GM21360 (cell line): ENCODE data around the gene CSRNP3.

Source experiments
- ATAC-seq: cut with Tn5 transposase; IDR thresholded peaks from one replicate; pipeline ENCODE4 v1.9.1; 2021; ENCODE audit warnings: mild to moderate bottlenecking, moderate library complexity; ENCODE audit not compliant: unreplicated experiment

CSRNP3 gene

DNA sequence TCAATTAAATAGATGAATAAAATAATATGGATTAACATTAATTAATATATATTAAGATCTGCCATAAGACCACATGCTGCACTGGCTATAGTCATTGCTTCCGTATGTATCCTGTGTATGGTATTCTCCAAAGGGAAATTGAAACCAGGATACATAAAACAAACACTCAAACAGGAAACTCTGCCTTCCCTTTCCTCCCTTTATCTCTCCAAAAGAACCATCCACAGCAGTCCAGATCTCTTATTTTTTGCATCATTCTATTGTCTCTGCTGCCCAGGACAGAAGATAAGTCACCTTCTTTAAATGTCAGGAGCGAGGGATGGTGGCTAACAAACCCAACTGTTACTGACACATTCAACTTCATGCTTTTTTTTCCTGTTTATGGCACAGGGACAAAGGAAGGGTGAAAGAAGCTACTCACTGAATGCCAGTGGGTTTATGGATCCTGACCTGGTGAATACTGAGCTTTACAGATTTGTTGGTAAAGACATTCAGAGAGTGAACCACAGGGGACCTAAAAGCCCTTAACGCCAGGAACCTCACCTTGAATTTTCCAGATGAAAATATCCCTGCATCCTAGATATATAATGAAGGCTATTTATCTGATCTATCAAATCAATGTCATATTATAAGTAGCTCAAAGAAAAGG, 67.5 kb downstream of the CSRNP3 start:
- no peak for ATAC-seq

DNA sequence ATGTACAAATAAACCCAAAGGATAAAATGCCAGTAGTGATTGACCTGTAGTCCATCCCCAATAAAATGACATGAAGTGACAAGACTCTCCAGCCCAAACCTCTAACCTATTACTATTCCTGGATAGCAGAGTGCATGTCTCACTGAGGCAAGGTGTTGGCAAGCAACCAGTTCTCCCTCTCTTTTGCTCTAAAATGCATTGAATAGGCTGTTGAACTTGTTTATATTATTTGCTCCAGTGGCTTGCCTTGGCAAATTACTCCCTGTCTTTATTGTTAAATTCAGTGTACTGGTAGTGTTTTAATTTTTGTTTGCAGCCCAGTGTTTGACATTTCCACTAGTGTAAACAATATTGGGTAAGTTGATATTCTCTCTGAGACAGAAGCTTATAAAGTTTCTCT, 70.5 kb downstream of the CSRNP3 start:
- ATAC-seq, result no peak

DNA sequence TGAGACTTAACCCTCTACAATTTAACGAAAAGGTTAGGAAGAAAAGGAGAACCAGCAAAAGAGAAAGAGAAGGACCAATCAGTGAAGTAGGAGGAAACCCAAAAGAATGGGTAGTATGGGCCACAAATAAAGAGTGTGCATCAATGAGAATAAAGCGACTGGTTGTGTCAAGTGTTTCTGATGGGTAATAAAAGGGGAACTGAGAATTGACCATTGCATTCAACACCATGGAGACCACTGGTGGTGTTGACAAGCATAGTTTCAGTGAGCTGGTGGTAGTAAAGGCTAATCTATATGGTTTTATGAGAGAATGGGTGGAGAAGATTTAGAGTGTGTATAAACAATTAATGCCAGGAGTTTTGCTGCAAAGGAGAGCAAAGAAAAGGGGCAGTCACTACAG, 75.4 kb downstream of the CSRNP3 start:
- peak; percentile 88 for ATAC-seq

DNA sequence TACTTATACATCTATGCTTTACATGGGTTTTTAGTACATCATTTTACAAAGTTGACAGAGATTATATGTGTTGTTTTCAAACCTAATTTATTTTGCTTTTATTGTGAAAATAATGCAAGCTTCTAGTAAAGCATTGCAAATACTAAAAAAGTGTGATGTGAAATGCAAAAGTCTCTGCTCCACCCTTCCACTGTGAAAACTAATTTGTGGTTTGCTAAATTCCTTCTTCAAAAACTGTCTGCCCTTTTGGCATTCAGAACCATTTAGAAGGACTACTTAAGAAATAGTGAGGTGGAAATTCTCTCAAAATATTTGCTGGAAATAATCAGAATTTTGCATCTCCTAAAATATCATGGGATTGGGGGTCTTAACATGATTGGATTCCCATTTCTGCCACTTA, 78.4 kb downstream of the CSRNP3 start:
- ATAC-seq, result no peak

DNA sequence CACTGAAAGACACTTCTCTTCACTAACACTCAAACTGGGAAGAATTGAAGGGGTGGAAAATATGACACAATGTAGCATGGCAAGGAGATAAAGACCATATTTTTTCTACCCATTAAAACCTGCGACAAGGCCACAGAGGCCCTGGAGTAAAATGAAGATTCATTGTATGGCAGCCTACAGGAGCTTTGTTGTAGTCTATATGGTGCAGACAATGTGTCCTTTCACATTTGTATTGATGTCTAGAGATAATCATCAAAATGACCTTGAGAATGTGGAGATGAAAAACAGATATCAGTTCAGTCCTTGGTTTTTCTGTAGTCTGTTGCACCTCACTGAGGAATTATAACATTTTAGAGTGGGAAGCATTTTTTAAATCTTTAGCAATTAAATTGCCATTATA, 80.1 kb downstream of the CSRNP3 start:
- ATAC-seq, result no peak

DNA sequence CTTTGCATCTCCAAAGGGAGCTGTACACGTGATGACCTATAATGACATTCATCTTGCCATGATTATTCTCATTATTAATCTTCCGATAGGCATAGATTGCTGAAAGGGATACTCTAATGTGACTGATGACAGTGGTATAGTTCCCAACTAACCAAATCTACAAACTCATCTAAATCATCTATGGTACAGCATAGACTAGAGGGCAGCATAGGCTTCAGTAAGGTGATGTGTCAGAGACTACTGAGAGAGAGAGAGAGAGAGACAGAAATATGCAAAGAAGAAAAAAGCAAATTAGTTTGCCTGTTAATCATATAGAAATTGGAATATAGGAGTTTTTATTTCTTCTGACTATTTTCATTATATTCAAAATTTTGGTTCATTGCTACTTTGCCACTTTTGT, 89.3 kb downstream of the CSRNP3 start:
- no peak for ATAC-seq

DNA sequence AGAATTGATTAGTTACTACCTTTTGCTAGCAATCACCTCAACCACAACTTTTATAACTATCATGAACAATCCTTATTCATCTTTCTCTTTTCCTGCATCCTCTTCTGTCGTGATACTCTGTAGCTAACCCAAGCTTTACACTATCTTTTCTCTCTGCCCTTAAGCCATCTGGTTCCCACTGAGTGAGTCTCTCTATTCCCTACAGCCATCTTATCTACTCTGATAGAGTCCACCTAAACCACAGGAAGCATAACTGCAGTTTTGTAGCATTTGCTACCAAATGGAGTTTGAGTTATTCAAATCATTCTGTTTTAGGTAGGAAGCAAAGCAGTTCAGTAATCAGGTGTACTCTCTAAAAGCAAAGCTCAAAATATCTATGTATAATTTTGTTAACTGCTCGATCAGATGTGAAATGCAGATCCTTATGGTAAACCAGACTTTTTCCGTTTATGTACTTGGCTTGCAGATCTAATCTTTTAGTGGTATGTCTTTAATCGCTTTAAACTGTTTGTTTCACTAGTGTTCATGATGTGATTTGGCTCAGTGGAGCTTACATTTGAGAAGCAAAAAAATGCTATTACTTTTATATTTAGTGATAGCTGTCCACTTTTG, 91.0 kb downstream of the CSRNP3 start:
- no peak for ATAC-seq

DNA sequence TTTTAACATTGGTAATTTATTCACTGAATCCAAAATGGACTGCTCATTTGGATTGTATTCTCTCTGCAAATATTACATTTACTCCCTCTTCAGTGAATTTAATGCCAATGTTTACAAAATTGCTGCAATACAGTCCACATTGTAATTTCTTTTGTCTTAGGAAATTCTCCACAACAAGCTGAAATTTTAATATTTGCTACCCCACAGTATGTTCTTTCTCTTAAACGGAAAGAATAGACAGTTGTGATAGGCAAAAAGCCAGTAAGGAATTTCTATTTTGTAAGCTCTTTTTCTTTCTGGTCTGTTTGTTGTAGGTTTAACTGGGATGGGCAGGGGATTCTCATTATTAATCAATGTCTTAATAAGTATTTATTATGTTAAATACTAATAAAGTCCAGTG, 92.0 kb downstream of the CSRNP3 start:
- no peak for ATAC-seq

DNA sequence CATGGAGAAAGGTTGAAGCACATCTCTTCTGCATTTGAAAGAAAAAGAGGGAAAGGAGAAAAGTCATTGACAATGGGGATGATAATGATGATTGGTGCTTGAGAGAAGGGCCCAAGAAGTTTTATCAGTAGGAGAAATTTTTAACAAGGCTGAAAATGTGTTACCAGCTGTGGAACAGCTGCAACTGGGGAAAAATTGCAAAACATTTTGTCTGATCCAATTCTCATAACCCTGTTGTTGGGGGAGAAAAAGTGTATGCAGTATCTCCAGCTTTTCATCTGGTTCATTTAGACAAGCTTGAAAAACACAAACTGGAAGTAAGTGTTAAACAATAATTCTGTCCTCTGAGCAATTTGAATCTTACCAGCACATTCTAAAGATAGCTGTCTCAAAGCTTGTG, 92.7 kb downstream of the CSRNP3 start:
- ATAC-seq, result no peak

DNA sequence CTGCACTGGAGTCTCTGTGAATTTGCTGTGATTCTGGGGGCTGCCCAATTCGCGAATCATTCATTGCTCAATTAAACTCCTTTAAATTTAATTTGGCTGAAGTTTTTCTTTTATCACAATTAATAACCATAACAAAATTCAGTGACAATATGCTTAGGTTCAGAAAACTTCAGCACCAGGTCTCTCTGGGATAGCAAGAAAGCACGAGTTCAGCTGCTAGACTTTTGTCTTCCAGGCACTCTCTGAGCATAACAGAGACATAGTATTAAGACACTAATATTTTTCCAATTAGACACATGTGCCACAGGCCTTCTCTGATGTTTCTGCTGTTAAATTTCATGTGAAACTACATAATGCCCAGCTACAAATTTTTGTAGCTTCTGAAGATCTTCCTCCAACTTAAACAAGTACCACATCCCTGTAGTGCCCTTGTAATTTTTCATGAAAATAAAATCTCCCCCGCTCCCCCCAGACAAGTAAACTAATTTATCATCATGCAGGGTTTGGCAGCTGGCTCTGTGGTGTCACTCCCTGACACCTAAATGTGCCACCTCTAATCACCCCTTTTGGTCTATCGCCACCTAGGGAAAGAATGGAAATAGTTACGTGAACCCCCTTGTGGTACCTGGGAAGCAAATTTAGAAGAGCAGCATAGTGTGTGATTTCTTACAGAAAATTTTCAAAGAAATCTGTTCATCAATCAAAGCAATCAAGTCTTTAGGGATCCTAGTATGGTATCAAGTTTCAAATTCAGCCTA, 94.1 kb downstream of the CSRNP3 start:
- peak; percentile 59 for ATAC-seq

DNA sequence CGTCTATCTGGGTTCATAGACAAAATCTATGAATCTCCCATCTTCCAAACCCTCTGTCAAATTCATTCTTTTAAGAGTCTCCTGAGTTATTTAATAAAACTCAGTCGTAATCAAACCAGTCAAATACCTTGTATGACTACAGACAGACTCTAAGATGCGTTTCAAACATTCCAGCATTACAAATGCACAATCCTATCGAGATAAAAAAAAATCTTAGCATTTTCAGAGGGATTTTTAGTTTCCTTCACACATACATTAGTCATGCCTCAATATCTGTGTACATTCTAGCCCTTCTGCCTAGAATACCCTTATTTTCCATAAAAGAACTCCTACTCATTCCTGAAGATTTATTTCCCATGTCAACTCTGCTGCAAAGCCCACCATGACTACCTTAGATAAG, 96.5 kb downstream of the CSRNP3 start:
- no peak for ATAC-seq

DNA sequence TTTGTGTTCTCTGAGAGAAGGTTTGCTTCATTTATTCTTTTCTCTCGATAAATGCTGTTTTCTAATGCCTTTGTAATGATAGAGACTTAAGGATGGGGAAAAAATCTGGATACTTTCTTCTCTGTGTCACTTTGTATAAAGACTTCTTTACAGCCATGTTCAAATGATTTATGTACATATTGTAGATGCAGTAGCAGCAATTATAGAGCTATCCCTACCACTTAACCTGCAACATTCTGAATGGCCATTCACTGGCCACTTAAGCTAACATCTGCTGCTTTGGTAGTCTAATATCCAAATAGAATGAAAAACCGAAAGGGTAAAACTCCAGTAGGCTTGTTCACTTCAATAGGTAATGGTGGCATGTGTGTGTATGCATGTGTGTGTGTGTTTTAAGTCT, 97.8 kb downstream of the CSRNP3 start:
- ATAC-seq, result no peak

DNA sequence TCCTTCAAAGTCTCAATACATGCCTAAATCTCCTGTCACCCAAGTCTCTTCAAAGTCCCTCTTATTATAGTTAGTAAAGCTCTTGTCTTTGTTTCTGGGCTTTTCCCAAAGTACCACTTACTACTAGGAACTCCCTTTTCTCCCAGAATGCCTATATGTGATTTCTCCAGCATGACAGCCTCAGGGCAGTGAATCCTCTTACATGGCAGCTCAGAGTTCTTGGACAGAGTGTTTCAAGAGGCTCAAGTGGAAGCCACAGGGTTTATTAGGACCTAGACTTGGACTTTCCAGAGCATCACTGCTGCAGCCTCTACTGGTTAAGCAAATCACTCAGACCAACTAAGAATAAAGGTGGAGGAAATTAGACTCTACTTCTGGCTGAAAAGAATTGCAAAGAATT, 98.9 kb downstream of the CSRNP3 start:
- no peak for ATAC-seq

DNA sequence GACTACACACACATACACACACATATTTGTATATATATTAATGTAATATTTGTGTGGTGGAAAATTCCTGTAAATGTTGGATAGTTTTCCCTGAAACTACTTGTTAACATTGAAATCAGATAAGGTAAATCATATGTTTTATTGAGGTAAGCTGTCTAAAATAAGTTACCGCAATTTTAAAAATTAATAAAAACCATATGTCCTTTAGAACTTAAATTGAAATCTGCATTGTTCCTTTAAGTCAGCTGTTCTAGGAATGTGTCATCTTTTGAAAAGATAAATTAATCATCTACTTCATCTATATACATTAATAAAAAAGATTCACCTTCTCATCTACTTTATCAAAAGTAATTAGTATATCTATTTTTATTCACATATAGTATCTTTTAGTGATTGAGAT, 102.0 kb downstream of the CSRNP3 start:
- no peak for ATAC-seq

DNA sequence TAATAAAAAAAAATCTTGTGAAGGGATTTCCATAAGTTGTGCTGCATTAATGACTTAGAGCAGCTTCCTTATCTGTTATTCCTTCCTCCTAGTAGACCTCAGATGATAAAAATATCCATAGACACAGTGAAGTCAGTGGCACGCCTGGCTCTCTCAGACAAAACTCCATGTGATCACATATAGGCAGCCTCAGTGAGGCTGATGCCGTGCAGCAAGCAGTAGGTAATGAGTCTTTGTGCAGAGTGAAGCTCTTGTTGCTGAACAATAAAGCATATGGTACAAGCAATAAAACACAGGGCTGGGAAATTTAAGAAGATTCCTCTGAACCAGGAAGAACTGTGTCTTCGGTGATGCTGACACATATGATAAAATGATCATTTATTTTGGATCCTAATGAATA, 102.7 kb downstream of the CSRNP3 start:
- ATAC-seq, result no peak

DNA sequence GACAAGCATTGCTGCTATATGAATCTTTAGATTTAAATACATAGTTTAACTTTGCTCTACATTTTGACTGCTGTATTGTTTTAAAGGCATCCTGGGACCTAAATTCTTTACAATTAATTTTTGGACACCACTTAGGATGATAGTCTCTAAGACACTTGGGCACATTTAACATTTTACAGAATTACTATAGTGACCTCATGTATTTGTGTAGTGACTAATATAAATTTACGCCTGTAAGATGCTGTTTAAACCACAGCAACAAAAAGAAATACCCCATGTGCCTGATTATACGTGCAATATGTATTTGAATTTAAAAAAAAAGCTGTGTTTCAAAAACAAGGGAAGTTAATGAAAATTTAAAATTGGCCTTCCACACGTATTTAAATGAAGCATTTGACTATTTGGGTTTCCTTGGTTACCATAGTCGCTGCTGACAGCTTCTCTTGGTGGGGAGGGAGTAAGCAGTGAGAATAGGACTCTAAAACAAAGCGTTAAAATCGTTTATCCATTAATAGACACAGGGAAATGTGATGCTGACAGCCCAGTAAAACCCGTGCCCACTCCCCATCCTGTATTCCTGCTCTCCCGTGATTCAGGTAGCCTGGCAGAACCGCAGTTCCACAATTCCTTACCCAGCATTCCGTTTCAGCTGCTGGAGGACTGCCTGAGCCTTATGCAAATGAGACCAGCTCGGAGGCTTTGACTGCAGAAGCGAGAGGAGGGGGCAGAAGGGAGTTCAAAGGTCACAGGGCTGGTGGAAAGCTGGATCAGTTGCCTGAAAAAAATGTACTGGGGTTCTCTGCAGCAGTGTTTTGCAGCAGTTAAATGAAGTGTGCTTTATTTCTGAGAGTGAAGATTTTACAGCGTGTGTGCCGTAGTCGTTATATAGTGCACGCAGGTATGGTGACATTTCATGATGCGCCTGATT, 104.3 kb downstream of the CSRNP3 start:
- ATAC-seq, result no peak

DNA sequence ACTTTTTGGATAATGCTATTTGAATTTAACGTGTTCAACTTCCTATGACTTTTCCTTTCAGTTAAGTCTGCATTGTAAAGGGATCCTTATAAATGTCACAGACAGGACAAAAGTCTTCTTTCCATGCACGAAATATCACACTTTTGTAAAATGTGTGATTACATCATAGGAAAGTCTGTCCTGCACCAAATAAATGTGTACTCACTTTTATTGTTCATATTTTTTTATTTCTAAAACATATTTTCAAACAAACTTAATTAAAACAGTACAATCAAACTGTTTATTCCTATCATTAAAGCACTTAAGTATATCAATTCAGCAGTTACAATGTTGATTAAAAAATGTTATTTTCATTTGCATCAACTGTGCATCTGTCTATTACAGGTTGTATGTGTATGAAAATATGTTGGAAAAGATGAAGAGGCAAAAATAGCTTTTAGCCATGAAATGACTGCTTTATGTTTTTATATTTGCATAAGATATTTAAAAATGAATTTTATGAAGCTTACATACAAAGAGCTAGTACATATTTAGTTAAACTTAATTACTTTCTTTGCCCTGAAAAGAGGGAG, 105.6 kb downstream of the CSRNP3 start:
- ATAC-seq, result no peak

DNA sequence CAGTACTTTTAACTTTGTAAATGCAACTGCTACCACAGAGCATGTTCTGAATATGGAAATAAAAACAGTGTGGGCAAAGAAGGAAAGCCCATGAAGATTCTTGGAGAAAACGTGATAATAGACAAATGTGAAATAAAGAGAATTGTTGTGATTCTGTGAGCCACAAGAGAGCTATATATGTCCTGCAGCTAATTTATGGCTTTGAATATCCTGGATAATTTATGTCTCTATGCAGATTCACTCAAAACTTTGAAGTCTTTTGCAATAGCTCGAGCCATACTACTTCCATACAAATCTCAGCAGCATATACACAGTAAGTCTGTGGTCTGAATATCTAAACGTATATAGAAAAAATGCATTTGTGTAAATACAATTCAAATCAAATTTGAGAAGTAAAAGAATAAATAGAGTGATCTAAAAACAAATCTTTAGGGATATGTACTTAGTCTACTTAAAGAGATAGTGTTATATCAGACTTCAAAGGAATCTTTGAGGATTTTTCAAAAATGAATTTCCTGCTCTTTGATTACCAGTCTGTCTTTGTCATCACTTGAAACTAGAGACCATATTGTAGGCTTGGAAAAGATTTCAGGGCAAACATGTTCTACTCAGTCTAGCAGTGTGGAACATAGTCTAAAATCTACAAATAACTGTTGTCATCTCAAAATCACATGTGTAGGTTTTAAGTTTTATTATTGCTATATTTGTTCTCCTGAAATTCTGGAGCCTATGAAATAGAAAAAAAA, 107.1 kb downstream of the CSRNP3 start:
- no peak for ATAC-seq

DNA sequence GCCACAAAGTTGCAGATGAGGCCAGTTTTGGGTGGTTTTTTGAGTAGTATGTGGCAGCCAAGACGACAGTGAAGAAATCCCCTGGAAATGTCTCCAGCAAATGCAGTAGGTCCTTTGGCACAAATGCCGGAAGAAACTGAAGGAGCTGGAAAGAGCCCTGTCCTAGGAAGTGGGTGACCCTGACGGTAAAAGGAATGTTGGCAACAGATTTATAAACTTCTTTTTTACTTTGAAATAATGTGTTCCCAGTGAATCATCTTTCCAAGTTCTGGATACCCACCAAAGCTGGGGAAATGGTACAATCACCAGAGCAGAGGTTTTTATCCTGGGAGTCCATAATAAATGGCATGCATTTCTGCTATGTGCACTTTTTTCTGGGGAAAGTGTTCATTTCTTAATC, 112.9 kb downstream of the CSRNP3 start:
- no peak for ATAC-seq

DNA sequence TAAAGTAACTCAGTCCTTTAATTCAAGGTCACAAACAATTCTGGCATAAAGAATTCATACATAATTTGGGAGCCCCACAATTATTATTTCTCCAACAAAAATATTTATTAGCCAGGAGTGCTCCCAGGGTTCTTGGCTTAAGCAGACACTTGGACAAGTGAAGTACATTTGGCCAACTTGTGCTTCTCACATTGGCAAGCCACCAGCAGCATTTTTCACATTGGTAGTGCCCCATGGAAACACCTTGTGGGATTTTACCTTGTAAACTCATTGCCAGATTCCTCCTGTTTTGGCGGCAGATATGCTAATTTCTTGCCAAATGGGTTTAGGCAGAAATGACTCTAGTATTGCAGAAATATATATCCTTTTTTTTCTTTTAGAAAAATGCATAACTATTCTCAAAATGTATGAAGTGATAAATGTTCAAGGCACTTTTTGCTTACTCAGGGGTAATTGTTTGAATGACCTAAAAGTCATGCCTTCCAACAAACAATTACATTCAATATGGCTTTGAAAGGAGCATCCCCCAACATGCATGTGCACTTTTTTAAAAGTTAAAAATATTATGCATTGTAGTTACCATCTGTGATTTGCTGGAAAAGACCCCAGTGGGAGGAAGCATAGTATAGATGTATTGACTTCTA, 113.5 kb downstream of the CSRNP3 start:
- ATAC-seq, result no peak
